Mucosa of descending colon (tissue), 3 donors: ENCODE measurements around the gene INO80E. TPM values are rescaled to one million over a fixed set of nuclear protein-coding genes. Genes with fewer than 3 reads are reported as not detected.

ENCODE experiments used
- ATAC-seq: fragments of 200-7000 bp; cut with Tn5 transposase; one replicate; pipeline ENCODE4 v1.9.1; 2020; ENCODE audit warnings: mild to moderate bottlenecking, moderate library complexity
- DNase-seq, 3 donors: peaks; one replicate each; pipeline ENCODE4 v3.0.0-alpha.2; 2020
- H3K36me3 ChIP-seq: fragments of 200-600 bp; one replicate; pipeline ENCODE4 v1.8.0; 2021; ENCODE audit warnings: low read depth, mild to moderate bottlenecking
- H3K4me1 ChIP-seq: fragments of 200-600 bp; one replicate; pipeline ENCODE4 v1.8.0; 2021; ENCODE audit warnings: low read depth, mild to moderate bottlenecking
- H3K4me3 ChIP-seq: fragments of 200-600 bp; one replicate; pipeline ENCODE4 v1.8.0; 2021; ENCODE audit warnings: mild to moderate bottlenecking
- H3K9me3 ChIP-seq: fragments of 200-600 bp; one replicate; pipeline ENCODE4 v1.8.0; 2021; ENCODE audit warnings: mild to moderate bottlenecking
- CTCF ChIP-seq: fragments of 200-600 bp; IDR thresholded peaks from one replicate; pipeline ENCODE4 v1.8.0; 2022; ENCODE audit warnings: antibody characterized with exemption, mild to moderate bottlenecking
- intact Hi-C, 2 donors: fragments of 100-400 bp; cut with DNase I in 1 of 2; cut with micrococcal nuclease in 1 of 2; formaldehyde crosslinking; loops; one replicate each; pipeline versions ENCODE4 v1.11.0 to v1.11.1; 2022; cut with DNase I, micrococcal nuclease
- long read RNA-seq, 2 donors: library from polyadenylated mRNA; unstranded; transcript quantifications; one replicate each; pipeline ENCODE4 v2.0.0, GENCODE V29; 2019 to 2021
- total RNA-seq, 3 donors: library from RNA; stranded (reverse); fragmentation: NEBNext Ultra II Directional in 2 of 3; extraction: Animal tissue kit (Norgen Biotek cat#: 25700) in 2 of 3; gene quantifications; one replicate each; pipeline versions ENCODE4 v1.2.1 to v1.2.4, GENCODE V29; 2021 to 2023
- donor health status: DM: no; HTN: no; CAD: no; lungs with moderate emphysema.
- donor health status: DM: no; HTN: no; CAD: no.
- donor health status: DM: no; HTN: yes; CAD: no.

The INO80E gene, protein sequence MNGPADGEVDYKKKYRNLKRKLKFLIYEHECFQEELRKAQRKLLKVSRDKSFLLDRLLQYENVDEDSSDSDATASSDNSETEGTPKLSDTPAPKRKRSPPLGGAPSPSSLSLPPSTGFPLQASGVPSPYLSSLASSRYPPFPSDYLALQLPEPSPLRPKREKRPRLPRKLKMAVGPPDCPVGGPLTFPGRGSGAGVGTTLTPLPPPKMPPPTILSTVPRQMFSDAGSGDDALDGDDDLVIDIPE
- 10 to 100 TPM; 71.2 to 79.5 (median 78.4) TPM for total RNA-seq
- long read RNA-seq, donor 1, partial matches to known transcripts = 6 of 21 reads
- long read RNA-seq, donor 1, other reads (novel, unspliced or antisense) = 8 of 21 reads
- long read RNA-seq, donor 2, partial matches to known transcripts = 4 of 10 reads
- long read RNA-seq, donor 2, other reads (novel, unspliced or antisense) = 3 of 10 reads

DNA sequence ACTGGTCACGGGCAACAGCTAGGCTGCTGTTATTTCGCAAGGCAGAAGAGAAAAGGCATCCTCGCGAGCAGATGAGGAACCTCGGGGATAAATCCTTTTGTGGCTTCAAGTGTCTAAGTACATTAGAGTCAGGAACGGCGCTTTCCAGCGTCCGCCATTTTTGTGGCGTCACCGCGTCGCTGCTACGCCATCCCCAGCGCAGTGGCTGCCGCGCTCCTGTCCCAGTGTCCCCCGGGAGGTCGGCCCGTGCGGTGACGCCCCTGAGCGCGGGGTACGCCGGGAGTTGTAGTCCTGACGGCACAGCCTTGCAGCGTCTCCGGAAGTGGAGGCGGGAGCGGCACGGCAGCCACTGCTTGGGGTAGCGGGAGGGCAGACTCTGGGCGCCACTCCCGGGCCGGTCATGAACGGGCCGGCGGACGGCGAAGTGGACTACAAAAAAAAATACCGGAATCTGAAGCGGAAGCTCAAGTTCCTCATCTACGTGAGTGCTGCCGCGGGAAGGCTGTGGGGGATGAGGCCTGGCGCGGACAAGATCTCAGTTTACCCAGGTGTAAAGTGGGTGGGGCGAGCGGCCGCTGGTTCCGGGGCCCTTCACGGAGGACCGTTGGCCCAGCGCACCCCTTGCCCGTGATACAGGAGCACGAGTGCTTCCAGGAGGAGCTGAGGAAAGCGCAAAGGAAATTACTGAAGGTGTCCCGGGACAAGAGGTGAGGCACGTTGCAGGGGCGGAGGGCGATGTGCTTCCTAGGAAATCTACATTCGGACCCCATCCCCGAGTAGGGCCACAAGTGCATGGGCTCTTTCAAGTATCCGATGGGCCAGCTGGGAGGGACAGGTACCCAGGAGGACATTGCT lies at the start of gene INO80E:
Gene INO80E, plus strand, starts transcription at position 331 of the 855 bp plus-strand sequence. Its CDS starts 70 bp downstream, at position 401.
- peak; percentile 97 for ATAC-seq
- Histone ChIP-seq H3K4me1 (peaks cover 17% of the 10 kb centered on the region), H3K36me3 (no peaks in the 10 kb centered on the region), H3K4me3 (peak within 1 kb of the TSS; percentile 49), H3K9me3 (no peaks in the 10 kb centered on the region)
- intact Hi-C loops = no loop called here
- peak; percentile 18 for TF ChIP-seq CTCF
- DNase-seq = peak; percentile 98 to 100 (median 99)

GRCh38 chr16:29947897-29948296 lies 48.1 kb upstream of the INO80E start:
- Histone ChIP-seq H3K9me3 (no peaks in the 10 kb centered on the region), H3K4me3 (no peak overlapping the region), H3K36me3 (no peaks in the 10 kb centered on the region), H3K4me1 (peaks cover under 1% of the 10 kb centered on the region)
- no peak for TF ChIP-seq CTCF
- DNase-seq (no peak), ATAC-seq (no peak)
- intact Hi-C loops = no loop called here

- Histone ChIP-seq H3K4me1 (no peaks in the 10 kb centered on the region), H3K9me3 (no peaks in the 10 kb centered on the region), H3K4me3 (no peak overlapping the region), H3K36me3 (no peaks in the 10 kb centered on the region)
- DNase-seq (no peak), ATAC-seq (no peak)
- intact Hi-C loops = no loop called here
- no peak for TF ChIP-seq CTCF
Measured at GRCh38 chr16:29950806-29951461, 45.1 kb upstream of the INO80E start.

DNA sequence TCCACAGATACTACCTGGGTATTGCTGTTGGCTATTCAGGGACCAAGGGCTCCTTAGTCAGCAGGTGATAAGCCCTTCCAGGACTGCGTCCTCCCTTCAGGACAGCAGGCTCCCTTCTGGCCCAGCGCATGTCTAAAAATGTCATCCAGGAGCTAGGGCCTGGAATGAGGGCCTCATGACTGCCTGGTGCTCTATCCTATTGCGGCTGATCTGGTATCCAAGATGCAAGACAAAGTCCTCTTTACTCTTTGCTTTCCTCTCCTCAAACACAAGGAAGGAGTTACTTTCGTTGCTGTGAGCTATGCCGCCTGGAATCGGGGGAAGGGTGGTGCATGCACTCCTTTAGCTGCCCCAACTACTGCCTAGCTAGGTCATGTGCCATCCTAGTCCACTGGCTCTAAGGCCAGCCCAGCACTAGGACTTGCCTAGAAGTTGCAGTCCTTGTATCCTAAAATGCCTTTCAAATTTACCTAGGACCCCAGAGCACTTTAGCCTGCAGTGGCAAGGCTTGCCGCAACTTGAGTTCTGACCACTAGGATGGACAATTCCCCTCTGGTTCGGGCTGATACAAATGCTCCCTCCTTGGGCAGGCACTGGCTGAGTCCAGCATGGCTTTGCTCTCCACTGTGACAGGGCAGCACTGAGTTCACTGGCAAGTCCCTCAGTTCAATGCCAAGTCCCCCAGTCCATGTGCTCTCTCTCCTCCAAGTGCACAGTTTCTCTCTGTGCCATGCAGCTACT lies 44.2 kb upstream of the INO80E start:
- H3K9me3 ChIP-seq = no peaks in the 10 kb centered on the region
- ATAC-seq = no peak
- no peak for DNase-seq
- no peak for TF ChIP-seq CTCF
- intact Hi-C loops = no loop called here
- H3K4me1 ChIP-seq = no peaks in the 10 kb centered on the region
- H3K4me3 ChIP-seq = no peak overlapping the region
- no peaks in the 10 kb centered on the region for H3K36me3 ChIP-seq

DNA sequence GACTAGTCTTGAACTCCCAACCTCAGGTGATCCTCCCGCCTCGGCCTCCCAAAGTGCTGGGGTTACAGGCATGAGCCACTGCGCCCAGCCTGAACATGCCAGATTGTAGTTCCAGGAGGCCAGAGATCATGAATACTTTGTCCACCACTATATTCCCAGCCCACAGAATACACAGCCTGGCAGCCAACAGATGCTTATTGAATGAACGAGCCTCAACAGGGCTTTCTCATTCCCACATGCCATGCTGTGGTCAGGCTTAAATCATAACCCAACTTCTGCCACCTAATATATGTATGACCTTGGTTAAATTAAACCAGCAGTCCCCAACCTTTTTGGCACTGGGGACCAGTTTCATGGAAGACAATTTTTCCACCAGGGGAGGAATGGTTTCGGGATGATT lies 37.3 kb upstream of the INO80E start:
- H3K9me3 ChIP-seq = no peaks in the 10 kb centered on the region
- peaks cover 8% of the 10 kb centered on the region for H3K4me1 ChIP-seq
- H3K36me3 ChIP-seq = no peaks in the 10 kb centered on the region
- no peak for DNase-seq
- ATAC-seq = no peak
- intact Hi-C loops = no loop called here
- TF ChIP-seq CTCF = no peak
- H3K4me3 ChIP-seq = no peak overlapping the region
